Cardiac fibroblast (primary cell): ENCODE data around the gene AP4S1.
"Not testable (repeated sequence)": the region's sequence is repeated elsewhere in the genome, so short reads cannot be mapped to it uniquely, and the experiment has no call there.

ENCODE experiments used
- DNase-seq, 2 donors: peaks; one replicate each; pipeline versions ENCODE4 v3.0.0 to v3.0.0-alpha.2; 2010; ENCODE audit warnings: low read depth in 2 of 2
- H3K4me3 ChIP-seq, 2 donors: replicated peaks in 1 of 2; 1 replicate in 1 of 2; 2 replicates in 1 of 2; pipeline ENCODE4 v1.5.1; 2011; ENCODE audit warnings: low read depth in 2 of 2, low read length in 2 of 2, mild to moderate bottlenecking in 2 of 2, moderate library complexity in 1 of 2
- CTCF ChIP-seq: IDR thresholded peaks from one replicate; pipeline ENCODE4 v1.5.1; 2011; ENCODE audit warnings: low read depth, mild to moderate bottlenecking, low read length, inconsistent platforms

The AP4S1 gene

GRCh38 chr14:31084385-31084784 is 58.9 kb downstream of the AP4S1 start:
- no peak for TF ChIP-seq CTCF
- DNase-seq = no peak
- no peak overlapping the region for H3K4me3 ChIP-seq

GRCh38 chr14:31085027-31085426 is 59.6 kb downstream of the AP4S1 start:
- no peak for TF ChIP-seq CTCF
- H3K4me3 ChIP-seq = no peak overlapping the region
- no peak for DNase-seq

GRCh38 chr14:31086466-31086865 is 61.0 kb downstream of the AP4S1 start:
- not testable (repeated sequence) for H3K4me3 ChIP-seq, DNase-seq

- H3K4me3 ChIP-seq = no peak overlapping the region
- peak; percentile 93 to 97 for DNase-seq
- no peak for TF ChIP-seq CTCF
Measured at GRCh38 chr14:31090883-31091764, 65.7 kb downstream of the AP4S1 start.

- DNase-seq = no peak
- no peak for TF ChIP-seq CTCF
- H3K4me3 ChIP-seq = no peak overlapping the region
Measured at GRCh38 chr14:31092160-31092708, 66.8 kb downstream of the AP4S1 start.

- not testable (repeated sequence) for DNase-seq, H3K4me3 ChIP-seq
Measured at GRCh38 chr14:31093884-31094839, 68.7 kb downstream of the AP4S1 start.

GRCh38 chr14:31095817-31096216 is 70.4 kb downstream of the AP4S1 start:
- H3K4me3 ChIP-seq, DNase-seq: not testable (repeated sequence)

GRCh38 chr14:31096255-31096654 is 70.8 kb downstream of the AP4S1 start:
- TF ChIP-seq CTCF = no peak
- peak in 1 of 2 donors; percentile 29 for DNase-seq
- H3K4me3 ChIP-seq = no peak overlapping the region
